Central memory CD8-positive, alpha-beta T cell (primary cell): ENCODE data around the gene LRP10.

Source experiments
- ATAC-seq: fragments of 150-1000 bp; cut with Tn5 transposase; replicated peaks from 2 replicates; pipeline ENCODE4 v1.10.0; 2022; ENCODE audit warnings: mild to moderate bottlenecking, moderate FRiP score, moderate number of reproducible peaks; ENCODE audit not compliant: poor library complexity, severe bottlenecking; ENCODE audit errors: extremely low read depth
- DNase-seq, 2 donors: peaks; one replicate each; pipeline ENCODE4 v3.0.0; 2021; ENCODE audit warnings: low spot score in 2 of 2
- H3K27ac Mint-ChIP-seq: one replicate; pipeline ENCODE4 v1.8.0; 2022; ENCODE audit warnings: low read depth, mild to moderate bottlenecking, moderate library complexity, mixed read lengths
- H3K27me3 Mint-ChIP-seq: one replicate; pipeline ENCODE4 v1.8.0; 2022; ENCODE audit warnings: mixed read lengths
- H3K36me3 Mint-ChIP-seq: one replicate; pipeline ENCODE4 v1.8.0; 2022; ENCODE audit warnings: mild to moderate bottlenecking, moderate library complexity, mixed read lengths; ENCODE audit not compliant: insufficient read depth
- H3K4me1 Mint-ChIP-seq: one replicate; pipeline ENCODE4 v1.8.0; 2022; ENCODE audit warnings: mixed read lengths
- H3K4me3 Mint-ChIP-seq: one replicate; pipeline ENCODE4 v1.8.0; 2022; ENCODE audit warnings: mild to moderate bottlenecking, moderate library complexity, mixed read lengths
- H3K9me3 Mint-ChIP-seq: one replicate; pipeline ENCODE4 v1.8.0; 2022; ENCODE audit warnings: mixed read lengths

LRP10 gene

DNA sequence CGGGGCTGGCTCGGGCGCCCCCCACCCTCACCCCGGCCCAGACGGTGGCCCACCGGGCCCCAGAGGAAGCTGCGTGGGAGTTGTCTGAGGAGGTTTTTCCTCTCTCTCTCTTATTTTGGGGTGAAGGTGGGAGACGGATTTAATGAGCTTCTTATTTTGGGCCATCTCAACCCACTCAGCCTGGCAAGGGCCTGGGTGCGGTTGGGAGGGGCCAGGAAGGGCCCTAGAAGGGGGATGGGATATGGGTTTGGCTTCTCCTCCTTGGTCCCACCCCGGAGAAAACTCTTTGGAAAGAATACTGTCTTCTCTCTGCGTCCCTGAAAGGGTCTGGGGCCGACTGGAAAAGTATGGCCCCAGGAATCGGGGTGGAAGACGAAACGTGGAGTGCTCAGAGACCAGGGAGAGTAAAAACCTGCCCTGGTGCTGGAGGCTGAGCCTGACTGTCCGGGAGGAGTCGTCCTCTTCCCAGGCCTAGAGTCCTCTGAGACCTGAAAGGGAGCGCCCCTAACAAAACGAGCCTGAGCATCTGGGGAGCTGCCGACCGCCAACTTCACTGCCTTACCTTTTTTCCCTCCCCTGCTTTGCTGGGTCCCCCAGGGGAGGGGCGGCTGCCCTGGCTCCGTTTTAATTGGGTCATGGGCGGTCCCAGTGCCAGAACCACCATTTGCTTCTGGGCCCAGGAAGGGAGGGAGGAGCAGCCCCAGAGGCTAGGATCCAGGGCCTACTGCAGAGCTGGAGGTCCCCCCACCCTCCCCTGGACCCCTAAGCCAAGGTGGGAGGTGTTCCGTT lies 33.6 kb upstream of the LRP10 start:
- H3K27ac Mint-ChIP-seq: no peak overlapping the region
- ATAC-seq (no peak), DNase-seq (no peak)
- peaks cover 5% of the 10 kb centered on the region for H3K4me1 Mint-ChIP-seq
- H3K36me3 Mint-ChIP-seq: peaks cover 19% of the 10 kb centered on the region
- peaks cover 39% of the 10 kb centered on the region for H3K27me3 Mint-ChIP-seq
- no peaks in the 10 kb centered on the region for H3K9me3 Mint-ChIP-seq
- H3K4me3 Mint-ChIP-seq: no peak overlapping the region

DNA sequence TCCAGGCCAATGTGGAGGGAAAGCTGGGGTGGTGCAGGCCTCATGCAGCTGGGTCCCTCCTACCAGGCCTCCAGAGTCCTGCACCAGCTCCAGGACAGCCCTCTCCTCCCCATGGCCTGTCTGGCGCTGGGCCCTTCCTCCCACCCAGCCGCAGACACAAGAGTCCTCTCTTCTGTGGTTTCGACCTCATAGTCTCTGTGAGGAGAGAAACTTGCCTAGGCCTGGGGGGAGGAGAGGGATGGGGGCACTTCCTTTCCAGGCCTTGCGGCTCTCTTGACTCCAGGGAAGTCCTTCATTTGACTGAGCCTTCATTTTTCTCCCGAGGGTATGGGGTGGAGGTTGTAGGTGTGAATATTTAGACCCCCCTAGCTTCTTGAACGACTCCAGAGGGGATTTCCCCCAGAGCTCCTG lies 32.9 kb upstream of the LRP10 start:
- ATAC-seq (no peak), DNase-seq (no peak)
- H3K4me1 Mint-ChIP-seq: peaks cover 5% of the 10 kb centered on the region
- no peaks in the 10 kb centered on the region for H3K9me3 Mint-ChIP-seq
- H3K27me3 Mint-ChIP-seq: peaks cover 46% of the 10 kb centered on the region
- H3K36me3 Mint-ChIP-seq: peaks cover 14% of the 10 kb centered on the region
- no peak overlapping the region for H3K27ac Mint-ChIP-seq
- H3K4me3 Mint-ChIP-seq: no peak overlapping the region

DNA sequence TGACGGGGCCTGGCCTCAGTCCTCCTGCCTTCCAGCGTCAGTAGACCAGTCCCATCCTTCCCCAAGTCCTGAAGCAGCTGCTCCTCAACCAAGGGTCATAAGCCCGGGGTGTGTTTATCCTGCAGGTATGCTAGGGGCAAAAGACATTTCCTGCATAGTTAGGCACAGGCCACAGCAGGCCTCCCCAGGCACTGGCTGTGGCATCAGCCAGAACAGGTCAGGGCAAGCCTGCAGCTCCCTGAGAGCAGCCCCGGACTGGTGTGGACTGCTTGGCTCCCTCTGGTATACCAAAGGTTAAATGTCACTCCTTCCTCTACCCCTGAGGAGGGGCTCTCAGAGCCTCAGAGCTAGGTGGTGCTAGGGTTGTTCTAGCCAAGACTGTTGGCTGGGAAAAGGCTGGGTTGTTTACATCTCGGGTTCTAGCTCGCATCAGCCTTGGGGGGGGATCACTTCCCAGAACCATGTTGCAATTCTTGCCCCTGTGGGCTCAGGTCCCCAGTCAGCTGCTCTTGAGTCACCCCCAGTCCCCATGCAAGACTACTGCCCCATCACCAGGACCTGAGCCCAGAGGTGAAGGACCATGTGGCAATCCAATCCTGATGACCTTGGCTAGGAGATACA lies 32.3 kb upstream of the LRP10 start:
- peaks cover 5% of the 10 kb centered on the region for H3K4me1 Mint-ChIP-seq

GRCh38 chr14:22841311-22841710 lies 30.2 kb upstream of the LRP10 start:
- Mint-ChIP-seq H3K36me3 (peaks cover 4% of the 10 kb centered on the region), H3K4me3 (no peak overlapping the region), H3K27ac (no peak overlapping the region), H3K27me3 (peaks cover 71% of the 10 kb centered on the region), H3K4me1 (peaks cover 2% of the 10 kb centered on the region), H3K9me3 (no peaks in the 10 kb centered on the region)
- DNase-seq (no peak), ATAC-seq (no peak)

More for the DNA sequence above, 32.3 kb upstream of the LRP10 start:
- no peak overlapping the region for H3K4me3 Mint-ChIP-seq
- ATAC-seq: no peak
- H3K27ac Mint-ChIP-seq: no peak overlapping the region
- H3K9me3 Mint-ChIP-seq: no peaks in the 10 kb centered on the region
- H3K36me3 Mint-ChIP-seq: peaks cover 9% of the 10 kb centered on the region
- no peak for DNase-seq
- peaks cover 51% of the 10 kb centered on the region for H3K27me3 Mint-ChIP-seq

DNA sequence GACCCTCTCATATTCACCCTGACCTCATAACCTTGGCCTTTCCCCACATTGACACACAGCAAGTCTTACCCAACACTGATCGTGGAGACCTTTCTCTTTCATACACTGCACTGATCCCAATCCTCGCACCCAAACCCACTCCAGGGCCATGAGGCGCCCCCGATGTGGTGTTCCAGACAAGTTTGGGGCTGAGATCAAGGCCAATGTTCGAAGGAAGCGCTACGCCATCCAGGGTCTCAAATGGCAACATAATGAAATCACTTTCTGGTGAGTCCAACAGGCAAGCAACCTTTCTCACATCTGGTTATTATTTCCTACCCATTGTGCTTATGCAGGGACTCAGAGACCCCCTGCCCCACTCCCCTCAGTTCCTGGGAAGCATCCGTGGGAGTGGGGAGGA lies 29.8 kb upstream of the LRP10 start:
- ATAC-seq (no peak), DNase-seq (no peak)
- peaks cover 4% of the 10 kb centered on the region for H3K36me3 Mint-ChIP-seq
- H3K4me1 Mint-ChIP-seq: no peaks in the 10 kb centered on the region
- H3K27me3 Mint-ChIP-seq: peaks cover 75% of the 10 kb centered on the region
- H3K27ac Mint-ChIP-seq: no peak overlapping the region
- no peaks in the 10 kb centered on the region for H3K9me3 Mint-ChIP-seq
- no peak overlapping the region for H3K4me3 Mint-ChIP-seq

GRCh38 chr14:22842211-22843122 lies 29.1 kb upstream of the LRP10 start:
- Mint-ChIP-seq H3K27me3 (peaks cover 82% of the 10 kb centered on the region), H3K36me3 (no peaks in the 10 kb centered on the region), H3K27ac (no peak overlapping the region), H3K9me3 (no peaks in the 10 kb centered on the region), H3K4me1 (no peaks in the 10 kb centered on the region), H3K4me3 (no peak overlapping the region)
- ATAC-seq: no peak
- no peak for DNase-seq

DNA sequence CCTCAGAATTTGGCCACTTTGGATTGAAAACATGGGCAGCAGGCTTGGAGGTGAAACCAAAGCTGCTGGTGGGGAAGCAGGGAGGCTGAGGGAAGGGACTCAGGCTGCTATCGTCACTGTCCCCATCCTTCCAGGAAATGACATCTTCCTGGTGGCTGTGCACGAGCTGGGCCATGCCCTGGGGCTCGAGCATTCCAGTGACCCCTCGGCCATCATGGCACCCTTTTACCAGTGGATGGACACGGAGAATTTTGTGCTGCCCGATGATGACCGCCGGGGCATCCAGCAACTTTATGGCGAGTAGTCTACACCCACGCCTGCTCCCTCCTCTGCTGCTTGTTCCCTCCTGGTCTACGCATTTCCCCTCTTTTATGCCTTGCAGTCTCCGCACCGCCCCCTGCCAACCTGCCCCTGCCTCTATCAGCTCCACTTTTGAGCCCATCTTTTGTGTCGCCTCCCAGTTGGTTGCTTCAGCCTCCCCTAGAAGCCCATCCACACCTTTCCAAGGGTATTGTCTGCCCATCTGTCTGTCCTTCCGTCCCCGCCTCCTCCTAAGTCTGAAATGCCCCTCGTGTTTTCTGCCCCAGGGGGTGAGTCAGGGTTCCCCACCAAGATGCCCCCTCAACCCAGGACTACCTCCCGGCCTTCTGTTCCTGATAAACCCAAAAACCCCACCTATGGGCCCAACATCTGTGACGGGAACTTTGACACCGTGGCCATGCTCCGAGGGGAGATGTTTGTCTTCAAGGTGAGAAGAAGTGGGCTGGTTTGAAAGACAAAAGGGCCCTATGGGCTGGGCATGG lies 28.2 kb upstream of the LRP10 start:
- Mint-ChIP-seq H3K27ac (no peak overlapping the region), H3K27me3 (peaks cover 91% of the 10 kb centered on the region)

DNA sequence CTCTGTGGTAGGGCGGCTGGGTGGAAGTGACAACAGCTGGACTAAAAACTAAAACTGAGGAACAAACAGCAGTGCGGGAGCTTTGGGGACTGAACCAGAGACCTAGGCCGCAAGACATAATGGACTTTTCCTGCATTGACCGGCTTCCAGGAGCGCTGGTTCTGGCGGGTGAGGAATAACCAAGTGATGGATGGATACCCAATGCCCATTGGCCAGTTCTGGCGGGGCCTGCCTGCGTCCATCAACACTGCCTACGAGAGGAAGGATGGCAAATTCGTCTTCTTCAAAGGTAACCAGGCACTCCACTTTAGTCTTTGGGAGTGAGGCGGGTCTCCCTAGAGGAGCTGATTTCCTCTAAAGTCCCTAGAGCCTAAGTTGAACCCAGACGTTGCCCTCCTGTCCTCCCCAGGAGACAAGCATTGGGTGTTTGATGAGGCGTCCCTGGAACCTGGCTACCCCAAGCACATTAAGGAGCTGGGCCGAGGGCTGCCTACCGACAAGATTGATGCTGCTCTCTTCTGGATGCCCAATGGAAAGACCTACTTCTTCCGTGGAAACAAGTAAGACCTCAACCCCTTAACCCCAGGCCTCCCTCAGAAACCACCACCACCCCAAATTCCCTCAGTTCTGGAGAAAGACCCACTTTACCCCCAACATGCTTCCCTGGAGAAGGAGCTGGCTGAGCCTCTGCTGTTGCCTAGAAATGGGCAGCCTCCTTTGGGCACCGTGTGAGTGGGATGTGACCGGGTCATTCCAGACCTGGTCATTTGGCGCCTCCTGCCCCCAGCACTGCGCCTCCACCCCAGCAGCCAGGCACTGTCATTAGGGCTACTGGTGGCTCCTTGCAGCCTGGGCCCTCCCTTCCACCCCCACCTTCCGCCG lies 27.1 kb upstream of the LRP10 start:
- Mint-ChIP-seq H3K9me3 (no peaks in the 10 kb centered on the region), H3K4me3 (no peak overlapping the region), H3K36me3 (no peaks in the 10 kb centered on the region), H3K4me1 (no peaks in the 10 kb centered on the region), H3K27me3 (peaks cover 91% of the 10 kb centered on the region), H3K27ac (no peak overlapping the region)
- no peak for ATAC-seq
- no peak for DNase-seq

More for the DNA sequence above, 28.2 kb upstream of the LRP10 start:
- no peaks in the 10 kb centered on the region for H3K4me1 Mint-ChIP-seq
- DNase-seq (no peak), ATAC-seq (no peak)
- no peak overlapping the region for H3K4me3 Mint-ChIP-seq
- no peaks in the 10 kb centered on the region for H3K36me3 Mint-ChIP-seq
- H3K9me3 Mint-ChIP-seq: no peaks in the 10 kb centered on the region

DNA sequence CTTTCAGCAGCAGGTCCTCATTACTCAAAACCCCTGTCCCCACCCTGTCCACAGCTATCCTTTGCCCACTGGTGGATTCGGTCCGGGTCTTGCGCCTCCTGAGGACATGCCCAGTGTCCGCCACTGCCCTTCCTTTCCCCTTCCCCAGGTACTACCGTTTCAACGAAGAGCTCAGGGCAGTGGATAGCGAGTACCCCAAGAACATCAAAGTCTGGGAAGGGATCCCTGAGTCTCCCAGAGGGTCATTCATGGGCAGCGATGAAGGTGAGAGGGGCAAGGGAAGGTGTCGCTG lies 26.5 kb upstream of the LRP10 start:
- Mint-ChIP-seq H3K27ac (no peak overlapping the region), H3K9me3 (no peaks in the 10 kb centered on the region), H3K4me3 (no peak overlapping the region), H3K27me3 (peaks cover 91% of the 10 kb centered on the region), H3K4me1 (no peaks in the 10 kb centered on the region), H3K36me3 (peaks cover 2% of the 10 kb centered on the region)
- DNase-seq: no peak
- ATAC-seq: no peak

- H3K4me3 Mint-ChIP-seq: no peak overlapping the region
- peaks cover 2% of the 10 kb centered on the region for H3K36me3 Mint-ChIP-seq
- H3K27ac Mint-ChIP-seq: no peak overlapping the region
- H3K4me1 Mint-ChIP-seq: no peaks in the 10 kb centered on the region
- H3K27me3 Mint-ChIP-seq: peaks cover 82% of the 10 kb centered on the region
- no peak for DNase-seq
- no peak for ATAC-seq
- H3K9me3 Mint-ChIP-seq: no peaks in the 10 kb centered on the region
Measured at GRCh38 chr14:22845821-22846625, 25.5 kb upstream of the LRP10 start.

GRCh38 chr14:22846811-22847307 lies 24.7 kb upstream of the LRP10 start:
- H3K36me3 Mint-ChIP-seq: peaks cover 2% of the 10 kb centered on the region
- H3K27me3 Mint-ChIP-seq: peaks cover 75% of the 10 kb centered on the region
- H3K4me1 Mint-ChIP-seq: no peaks in the 10 kb centered on the region
- DNase-seq (no peak), ATAC-seq (no peak)
- H3K4me3 Mint-ChIP-seq: no peak overlapping the region
- no peaks in the 10 kb centered on the region for H3K9me3 Mint-ChIP-seq
- H3K27ac Mint-ChIP-seq: no peak overlapping the region
